IPS-18c (cell line): ENCODE results near the gene DENND5B.
"Not testable (repeated sequence)": the region's sequence is repeated elsewhere in the genome, so short reads cannot be mapped to it uniquely, and the experiment has no call there.

ENCODE experiments used
- H3K4me3 ChIP-seq: 2 replicates; pipeline ENCODE4 v1.7.0; 2013; ENCODE audit warnings: low read depth, mild to moderate bottlenecking, low read length, moderate library complexity; ENCODE audit not compliant: insufficient read depth
- H3K9me3 ChIP-seq: one replicate; pipeline ENCODE4 v1.6.1; 2013; ENCODE audit warnings: mild to moderate bottlenecking, low read length, moderate library complexity; ENCODE audit not compliant: control insufficient read depth, insufficient read depth

The DENND5B gene

DNA sequence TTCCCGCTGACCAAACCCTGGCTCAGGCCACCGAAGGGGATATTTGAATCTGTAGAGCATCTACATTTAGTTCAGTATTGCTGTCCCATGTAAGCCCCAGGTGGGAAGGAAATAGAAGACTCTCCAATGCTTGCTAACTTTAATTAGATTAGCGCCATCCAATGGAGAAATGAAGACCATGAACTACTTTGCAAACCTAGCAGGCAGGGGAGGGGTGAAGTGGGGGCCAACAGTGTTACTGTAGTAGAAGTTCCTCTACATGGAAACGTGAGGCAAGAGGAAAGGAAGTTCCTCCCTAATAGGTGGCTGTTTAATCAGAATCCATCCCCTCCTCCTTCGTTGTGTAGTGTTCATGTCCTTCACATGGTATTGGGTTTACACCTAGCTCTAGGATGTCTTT, 9.3 kb upstream of the DENND5B start:
- Histone ChIP-seq H3K4me3 (no peak overlapping the region), H3K9me3 (no peaks in the 10 kb centered on the region)

DNA sequence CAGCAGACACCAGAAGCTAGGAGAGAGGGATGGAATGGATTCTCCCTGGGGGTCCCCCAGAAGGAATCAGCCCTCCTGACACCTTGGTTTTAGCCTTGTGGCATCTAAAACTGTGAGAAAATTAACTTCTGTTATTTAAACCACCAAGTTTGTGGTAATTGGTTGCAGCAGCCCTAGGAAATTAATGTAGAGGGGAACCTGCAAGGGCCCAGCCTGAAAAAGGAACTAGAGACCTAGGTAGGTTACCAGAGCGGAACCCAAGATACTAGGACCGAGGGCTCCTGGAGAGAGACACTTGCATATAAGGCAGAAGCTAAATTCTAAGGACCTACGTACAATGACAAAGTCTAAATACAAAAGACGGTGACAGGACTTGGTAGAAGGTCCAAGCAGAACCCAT, 8.1 kb upstream of the DENND5B start:
- no peak overlapping the region for H3K4me3 ChIP-seq
- no peaks in the 10 kb centered on the region for H3K9me3 ChIP-seq

DNA sequence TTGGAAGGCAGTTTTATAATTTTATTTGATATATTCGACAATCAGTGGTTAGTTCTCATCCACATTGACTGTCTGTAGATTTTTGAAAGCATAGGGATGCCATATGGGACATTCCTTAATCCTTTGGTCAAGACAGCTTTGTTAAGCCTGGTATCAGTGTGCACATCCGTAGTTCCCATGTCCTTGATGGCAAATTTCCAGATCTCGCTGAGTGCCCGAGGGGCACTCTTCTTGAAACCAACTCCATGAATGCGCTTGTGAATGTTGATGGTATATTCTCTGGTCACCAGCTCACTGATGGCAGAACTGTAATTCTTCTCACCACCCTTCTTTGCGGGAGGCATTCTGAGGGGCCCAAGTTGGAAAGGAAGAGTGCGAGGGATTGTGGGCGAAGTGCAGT, 6.1 kb upstream of the DENND5B start:
- Histone ChIP-seq H3K9me3 (peaks cover 4% of the 10 kb centered on the region), H3K4me3 (no peak overlapping the region)

DNA sequence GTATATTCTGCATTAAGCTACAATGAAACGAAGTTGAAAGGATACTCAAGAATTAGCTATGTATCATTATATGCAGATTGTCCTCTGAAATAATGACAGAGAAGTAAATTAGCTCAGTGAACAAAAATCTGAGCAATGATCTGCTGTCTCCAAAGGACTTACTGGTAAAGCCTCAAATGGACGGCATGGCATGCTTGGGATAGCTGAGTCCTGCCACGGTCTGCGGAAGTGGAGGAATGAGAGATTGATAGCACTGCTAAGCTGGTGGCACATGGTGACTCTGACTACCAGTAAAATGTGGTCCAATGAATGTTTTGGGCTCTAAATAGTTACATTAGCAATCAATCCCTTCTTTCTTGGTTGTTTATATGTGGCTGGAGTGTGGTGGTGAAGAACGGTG, 3.7 kb upstream of the DENND5B start:
- Histone ChIP-seq H3K9me3 (peaks cover 4% of the 10 kb centered on the region), H3K4me3 (no peak overlapping the region)

DNA sequence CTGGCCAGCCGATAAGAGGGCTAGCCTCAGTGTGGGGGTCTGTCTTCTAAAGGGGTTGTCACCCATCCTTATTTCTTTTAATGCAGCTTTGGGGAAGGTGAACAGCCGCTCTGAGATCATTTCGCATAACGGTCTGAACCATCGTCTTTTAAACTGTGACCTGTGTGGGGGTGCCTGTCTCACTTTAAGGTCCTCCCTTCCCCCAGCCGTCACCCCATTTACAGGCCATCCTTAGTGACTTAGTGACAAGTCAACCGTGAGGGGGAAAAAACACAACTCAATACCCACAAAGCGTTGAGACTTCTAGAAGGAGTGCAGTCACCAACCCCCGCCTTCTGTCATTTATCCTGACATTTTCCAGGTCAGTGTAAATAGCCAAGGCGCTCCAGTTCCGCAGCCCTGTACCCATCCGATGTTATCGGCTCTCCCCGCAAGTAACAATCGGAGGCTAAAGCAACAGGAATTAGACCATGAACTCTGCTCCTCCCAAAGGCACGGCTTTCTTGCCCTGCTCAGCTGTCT, 505 bp upstream of the DENND5B start:
- peak overlapping the region; percentile 77 for H3K4me3 ChIP-seq
- peaks cover 4% of the 10 kb centered on the region for H3K9me3 ChIP-seq

DNA sequence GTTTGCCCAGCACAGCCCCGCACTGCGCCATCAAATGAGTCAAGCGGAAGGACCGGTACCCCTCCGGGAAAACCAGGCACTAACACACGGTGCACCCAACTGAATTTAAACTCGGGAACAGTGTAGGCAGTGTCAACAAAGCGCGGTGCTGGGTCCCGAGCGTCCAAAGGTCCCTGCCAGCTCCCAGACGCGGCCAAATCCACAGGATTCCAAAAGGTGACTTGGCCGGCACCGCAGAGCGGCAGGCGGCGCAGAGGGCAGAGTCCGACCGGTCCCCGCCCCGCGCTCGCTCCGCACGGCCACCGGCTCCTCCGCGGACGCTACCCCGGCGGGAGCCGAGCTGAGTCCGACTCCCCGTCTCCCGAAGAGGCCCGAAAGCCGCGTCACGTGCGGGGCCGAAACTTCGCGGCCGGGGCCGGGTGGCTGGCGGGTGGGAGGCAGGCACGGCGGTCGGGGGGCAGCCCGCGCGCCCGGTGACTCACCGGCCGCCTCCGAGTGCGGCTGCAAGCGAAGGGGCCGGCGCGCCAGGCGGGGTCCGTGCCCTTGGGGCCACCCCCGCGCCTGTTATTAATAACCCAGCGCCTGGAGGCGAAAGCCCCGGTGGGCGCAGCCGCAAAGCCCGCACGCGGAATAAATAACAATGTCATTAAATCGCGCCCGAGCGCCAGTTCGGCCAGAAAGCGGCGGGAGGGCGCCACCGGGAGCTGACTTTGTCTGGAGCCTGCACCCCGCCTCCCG, 863 bp downstream of the DENND5B start:
- H3K4me3 ChIP-seq: peak overlapping the region; percentile 88
- peaks cover 4% of the 10 kb centered on the region for H3K9me3 ChIP-seq

DNA sequence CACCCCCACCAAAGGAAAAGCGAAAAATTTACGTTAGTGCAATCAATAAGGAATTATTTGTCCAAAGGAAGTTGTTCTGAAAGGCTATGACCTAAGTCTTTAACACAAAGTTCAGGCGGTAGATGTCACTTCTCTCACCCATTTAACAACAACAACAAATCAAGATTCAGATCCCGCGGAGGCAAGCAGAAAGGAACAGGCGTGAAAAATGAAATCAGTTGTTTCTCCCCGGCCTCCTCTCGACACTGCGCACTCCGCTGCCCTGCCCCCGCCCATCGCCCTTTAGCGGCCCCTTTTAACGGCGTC, 1.4 kb downstream of the DENND5B start:
- peaks cover 4% of the 10 kb centered on the region for H3K9me3 ChIP-seq
- H3K4me3 ChIP-seq: peak overlapping the region; percentile 88

DNA sequence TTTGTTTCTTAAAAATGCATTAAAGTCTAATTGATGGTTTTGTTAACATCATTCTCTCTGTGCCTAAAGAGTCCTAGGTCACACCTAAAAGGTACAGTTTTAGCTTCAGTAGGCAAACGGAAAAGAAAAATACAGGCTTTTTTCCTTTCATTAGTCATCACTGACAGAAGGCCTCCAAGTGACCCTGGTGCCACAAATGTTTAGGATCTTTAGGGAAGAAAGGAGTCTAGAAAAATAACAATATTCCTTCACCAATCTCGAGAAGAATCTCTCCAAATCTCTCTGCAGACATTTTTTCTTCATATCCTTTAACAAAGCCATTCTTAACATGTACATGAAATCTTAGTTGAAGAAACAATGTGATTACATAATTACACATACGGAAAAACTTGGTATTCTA, 2.0 kb downstream of the DENND5B start:
- no peak overlapping the region; the same call in 1 of the 2 replicates for H3K4me3 ChIP-seq
- peaks cover 3% of the 10 kb centered on the region for H3K9me3 ChIP-seq

DNA sequence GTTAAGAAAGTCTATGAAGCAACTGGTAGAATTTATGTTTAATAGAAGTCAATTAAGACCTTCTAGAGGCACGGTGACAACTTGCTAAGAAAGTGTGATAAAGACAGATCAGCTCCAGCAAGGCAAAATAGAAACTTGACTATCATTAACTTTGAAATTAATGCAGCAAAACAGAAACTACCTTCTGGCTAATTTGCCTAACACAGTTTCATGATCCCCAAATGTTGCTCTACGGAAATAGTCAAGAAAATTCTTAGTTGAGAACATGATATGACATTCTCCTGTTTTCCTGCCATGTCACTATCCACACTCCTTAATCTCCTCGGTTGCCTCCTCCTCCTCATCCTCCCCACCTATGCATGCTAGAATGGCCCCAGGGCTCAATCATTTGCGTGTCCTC, 4.2 kb downstream of the DENND5B start:
- no peaks in the 10 kb centered on the region for H3K9me3 ChIP-seq
- no peak overlapping the region for H3K4me3 ChIP-seq

DNA sequence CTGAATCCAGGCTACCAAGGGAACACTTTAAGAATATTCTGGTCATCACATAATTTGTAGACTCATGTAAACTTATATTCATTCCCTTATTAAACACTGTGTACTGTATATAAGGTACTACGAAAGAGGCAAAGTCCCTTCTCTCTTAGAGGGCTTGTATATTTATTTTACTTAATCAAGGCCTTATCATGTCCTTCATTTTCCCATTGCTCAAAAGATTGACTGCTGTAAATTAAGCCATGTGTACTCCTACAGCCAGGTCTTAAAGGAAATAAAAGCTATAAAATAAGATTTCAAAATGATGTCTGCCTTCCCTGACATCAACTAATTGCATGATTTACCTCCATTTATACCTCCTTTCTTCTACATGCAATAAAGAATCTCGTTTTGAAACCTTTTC, 5.0 kb downstream of the DENND5B start:
- no peak overlapping the region for H3K4me3 ChIP-seq
- H3K9me3 ChIP-seq: no peaks in the 10 kb centered on the region

DNA sequence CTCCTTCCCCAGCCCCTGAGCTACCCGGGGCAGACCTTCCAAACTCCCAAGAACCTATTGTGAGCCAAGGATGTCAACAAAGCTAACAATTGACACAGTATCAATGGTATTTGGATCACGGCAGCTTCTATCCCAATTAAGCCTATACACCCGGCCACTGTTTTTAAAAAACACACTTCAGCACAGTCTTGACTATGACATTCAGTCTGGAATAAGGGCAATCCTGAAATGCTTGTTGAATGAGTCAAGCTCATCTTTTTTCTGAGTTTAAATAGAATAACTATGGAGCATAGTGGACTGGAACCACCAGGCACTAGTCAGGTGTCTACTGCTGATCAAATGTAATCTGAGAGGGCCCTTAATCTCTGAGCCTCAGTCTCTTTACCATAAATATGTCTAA, 5.7 kb downstream of the DENND5B start:
- H3K9me3 ChIP-seq: no peaks in the 10 kb centered on the region
- H3K4me3 ChIP-seq: no peak overlapping the region

DNA sequence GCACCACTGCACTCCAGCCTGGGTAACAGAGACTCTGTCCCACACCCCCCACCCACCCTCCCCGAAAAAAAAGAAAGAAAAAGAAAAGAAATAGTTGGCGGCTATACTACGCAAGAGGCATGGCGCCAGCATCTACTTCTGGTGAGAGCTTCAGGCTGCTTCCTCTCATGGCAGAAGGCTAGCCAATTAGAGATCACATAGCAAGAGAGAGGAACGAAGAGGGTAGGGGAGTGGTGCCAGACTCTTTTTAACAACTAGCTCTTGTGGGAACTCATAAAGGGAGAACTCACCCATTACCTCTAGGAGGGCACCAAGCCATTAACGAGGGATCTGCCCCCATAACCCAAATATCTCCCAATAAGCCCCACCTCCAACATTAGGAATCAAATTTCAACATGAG, 6.2 kb downstream of the DENND5B start:
- no peak overlapping the region for H3K4me3 ChIP-seq

DNA sequence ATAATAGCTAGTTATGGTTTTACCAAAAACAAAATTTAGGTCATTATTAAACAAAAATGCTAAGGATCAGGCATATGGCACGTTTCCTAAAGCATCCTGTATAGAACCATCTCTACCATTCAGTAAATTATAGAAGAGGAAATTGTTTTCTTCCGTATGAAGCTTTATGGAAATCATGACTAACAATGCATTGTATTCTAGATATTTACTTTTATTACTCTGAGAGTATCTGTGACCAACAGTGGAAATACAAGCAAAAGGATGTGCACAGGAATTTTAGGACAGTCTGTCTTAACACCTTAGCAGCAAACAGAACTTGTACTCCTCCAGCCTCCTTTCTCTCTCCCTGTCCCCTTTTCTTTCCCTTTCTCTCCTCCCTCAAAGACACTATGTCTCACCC, 7.1 kb downstream of the DENND5B start:
- Histone ChIP-seq H3K9me3 (no peaks in the 10 kb centered on the region), H3K4me3 (no peak overlapping the region)

More for the DNA sequence above, 6.2 kb downstream of the DENND5B start:
- no peaks in the 10 kb centered on the region for H3K9me3 ChIP-seq

DNA sequence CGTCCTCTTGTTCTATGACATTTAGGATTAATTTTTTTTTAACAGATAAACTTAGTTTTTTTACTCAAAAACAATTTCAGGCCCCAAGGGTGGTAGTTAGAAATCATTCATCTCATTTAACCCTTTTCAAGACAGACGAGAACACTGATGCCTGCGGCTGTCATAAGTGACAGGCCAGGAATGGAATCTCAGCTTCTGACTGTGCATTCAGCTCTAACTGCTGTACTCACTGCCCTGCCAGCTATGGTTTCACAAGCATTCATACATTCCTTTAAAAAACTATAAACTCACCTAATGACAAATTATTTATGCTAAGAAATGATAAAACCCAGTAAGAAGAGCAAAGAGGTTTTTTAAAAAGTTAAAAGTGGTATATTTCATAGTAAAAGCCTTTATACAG, 8.8 kb downstream of the DENND5B start:
- H3K4me3 ChIP-seq: no peak overlapping the region

DNA sequence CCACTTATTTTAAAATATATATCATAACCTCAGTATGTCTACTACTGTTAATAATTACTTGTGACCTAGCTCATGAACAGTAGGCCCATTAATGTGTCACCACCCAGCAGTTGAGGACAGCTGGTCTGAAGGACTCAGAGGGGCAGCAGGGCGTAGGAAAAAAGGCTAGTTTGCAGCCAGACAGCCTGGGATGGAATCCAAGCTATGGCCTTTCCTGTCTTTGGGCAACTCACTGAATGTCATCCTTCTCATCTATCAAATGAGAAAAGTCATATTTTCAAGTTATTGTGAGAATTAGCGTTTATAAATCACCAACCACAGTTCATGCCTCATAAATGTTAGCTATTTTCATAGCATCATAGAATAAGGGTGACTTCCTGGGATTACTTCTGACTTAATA, 12.3 kb downstream of the DENND5B start:
- Histone ChIP-seq H3K4me3 (no peak overlapping the region), H3K9me3 (no peaks in the 10 kb centered on the region)

More for the DNA sequence above, 8.8 kb downstream of the DENND5B start:
- no peaks in the 10 kb centered on the region for H3K9me3 ChIP-seq

DNA sequence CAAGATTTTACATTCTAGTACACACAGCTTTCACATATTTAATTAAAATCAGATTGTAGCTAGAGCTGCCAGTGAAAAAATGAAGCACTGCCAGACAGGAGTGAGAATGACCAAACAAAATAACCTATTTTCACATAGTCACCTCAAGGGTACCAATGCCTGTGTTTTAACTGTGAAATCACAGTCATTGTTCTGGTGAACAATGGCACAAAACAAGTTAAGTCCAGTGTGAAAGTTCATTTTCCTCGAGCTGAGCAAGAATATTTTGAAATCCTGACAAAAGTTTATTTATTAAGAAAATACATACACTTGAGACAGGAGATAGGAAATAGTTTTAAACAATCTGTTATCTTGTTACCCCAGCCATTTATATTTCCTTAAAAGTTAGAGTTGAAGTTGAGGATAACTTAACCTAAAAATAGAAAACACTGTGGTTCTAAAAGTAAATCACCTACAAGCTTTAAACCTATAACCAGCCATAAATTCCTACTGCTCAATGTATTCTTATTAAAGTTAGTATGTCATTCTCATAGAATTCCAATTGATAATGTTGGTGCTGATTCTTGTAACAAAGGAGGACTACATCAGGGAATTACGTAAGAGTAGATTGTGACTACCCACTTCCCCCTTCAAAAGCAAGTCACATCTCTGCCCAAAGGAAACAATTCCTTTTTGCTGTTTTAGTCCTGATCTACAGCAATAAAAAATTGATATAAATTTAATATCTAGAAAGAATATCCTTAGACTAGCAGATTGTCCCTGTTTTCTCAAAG, 15.9 kb downstream of the DENND5B start:
- no peaks in the 10 kb centered on the region for H3K9me3 ChIP-seq
- no peak overlapping the region for H3K4me3 ChIP-seq

DNA sequence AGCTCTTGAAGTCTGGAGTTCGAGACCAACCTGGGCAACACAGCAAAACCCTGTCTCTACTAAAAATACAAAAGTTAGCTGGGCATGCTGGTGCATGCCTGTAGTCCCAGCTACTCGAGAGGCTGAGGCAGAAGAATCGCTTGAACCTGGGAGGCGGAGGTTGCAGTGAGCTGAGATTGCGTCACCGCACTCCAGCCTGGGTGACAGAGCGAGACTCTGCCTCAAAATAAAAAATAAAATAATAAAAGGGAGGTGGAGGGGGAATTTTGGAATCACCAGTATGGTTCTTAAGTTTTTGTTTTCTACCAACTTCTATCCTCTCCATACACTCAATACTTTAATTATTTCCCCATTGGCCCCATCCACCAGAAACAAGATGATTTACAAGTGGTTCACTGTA, 16.6 kb downstream of the DENND5B start:
- not testable (repeated sequence) for H3K9me3 ChIP-seq, H3K4me3 ChIP-seq

DNA sequence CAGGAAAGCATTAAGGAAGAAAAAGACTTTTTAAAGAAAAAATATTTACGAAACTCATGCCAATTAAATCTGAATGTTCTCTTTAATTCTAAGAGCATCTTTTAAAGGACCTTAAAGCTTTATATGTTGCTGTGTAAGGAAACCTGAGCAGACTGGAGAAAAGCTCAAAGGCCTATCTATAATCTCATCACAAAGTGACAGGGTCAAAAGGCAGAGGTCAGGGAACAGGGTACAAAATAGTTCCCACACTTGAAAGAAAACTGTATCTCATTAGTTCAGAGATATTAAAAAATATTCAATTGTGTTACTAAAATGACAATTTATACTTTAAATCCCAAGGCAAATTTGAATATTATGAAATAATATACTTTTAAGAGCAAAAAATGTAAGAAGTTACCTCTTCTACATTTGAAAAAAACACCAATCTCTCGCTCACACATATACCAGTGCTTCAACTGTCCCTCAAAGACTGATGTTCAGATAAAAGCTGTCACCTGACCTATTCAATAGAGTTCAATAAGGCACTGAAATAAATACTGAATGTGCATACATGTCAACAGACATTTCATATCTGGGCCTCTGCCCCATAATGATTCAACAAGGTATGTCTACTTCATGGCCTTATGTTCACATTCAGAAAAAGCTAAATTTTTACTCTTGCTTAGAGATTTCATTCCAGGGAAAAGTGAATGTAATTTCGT, 17.9 kb downstream of the DENND5B start:
- H3K4me3 ChIP-seq: no peak overlapping the region
- H3K9me3 ChIP-seq: no peaks in the 10 kb centered on the region
